H9 (cell line): ENCODE results near the gene ZC3H15. TPM values are rescaled to one million over a fixed set of nuclear protein-coding genes. Genes with fewer than 3 reads are reported as not detected.

Experiments
- DNase-seq: peaks from one replicate; pipeline ENCODE4 v3.0.0-alpha.2; 2017
- H2AFZ ChIP-seq: one replicate; pipeline ENCODE4 v1.6.1; 2013; ENCODE audit warnings: mild to moderate bottlenecking, low read length, control low read depth, moderate library complexity
- H2AK5ac ChIP-seq: 2 replicates; pipeline ENCODE4 v1.6.1; 2013; ENCODE audit warnings: low read length, control low read depth, mixed read lengths; ENCODE audit not compliant: insufficient read length
- H2BK120ac ChIP-seq: one replicate; pipeline ENCODE4 v1.6.1; 2013; ENCODE audit warnings: low read depth, mild to moderate bottlenecking, low read length, control low read depth, inconsistent platforms; ENCODE audit not compliant: poor library complexity, severe bottlenecking
- H2BK12ac ChIP-seq: 2 replicates; pipeline ENCODE4 v1.6.1; 2013; ENCODE audit warnings: low read length, control low read depth, mixed read lengths, low read depth; ENCODE audit not compliant: insufficient read length
- H2BK15ac ChIP-seq: 2 replicates; pipeline ENCODE4 v1.6.1; 2013; ENCODE audit warnings: low read depth, low read length, control low read depth
- H2BK20ac ChIP-seq: one replicate; pipeline ENCODE4 v1.6.1; 2013; ENCODE audit warnings: low read depth, mild to moderate bottlenecking, low read length, control low read depth, inconsistent platforms; ENCODE audit not compliant: poor library complexity, severe bottlenecking
- H2BK5ac ChIP-seq: 2 replicates; pipeline ENCODE4 v1.6.1; 2013; ENCODE audit warnings: low read length, control low read depth, mixed read lengths; ENCODE audit not compliant: insufficient read length
- H3K14ac ChIP-seq: 2 replicates; pipeline ENCODE4 v1.6.1; 2013; ENCODE audit warnings: low read length, control low read depth; ENCODE audit not compliant: insufficient read depth
- H3K18ac ChIP-seq: 2 replicates; pipeline ENCODE4 v1.6.1; 2013; ENCODE audit warnings: low read depth, mild to moderate bottlenecking, mixed read lengths, low read length, control low read depth; ENCODE audit not compliant: insufficient read length
- H3K23ac ChIP-seq: 2 replicates; pipeline ENCODE4 v1.6.1; 2013; ENCODE audit warnings: low read length, control low read depth, mixed read lengths, low read depth; ENCODE audit not compliant: insufficient read length
- H3K23me2 ChIP-seq: 2 replicates; pipeline ENCODE4 v1.6.1; 2013; ENCODE audit warnings: low read depth, mild to moderate bottlenecking, mixed read lengths, low read length, control low read depth; ENCODE audit not compliant: insufficient read length, poor library complexity, severe bottlenecking
- H3K27ac ChIP-seq: 2 replicates; pipeline ENCODE4 v1.5.1; 2013; ENCODE audit warnings: low read length, control low read depth, mixed read lengths, low read depth; ENCODE audit not compliant: insufficient read length
- H3K27me3 ChIP-seq: 2 replicates; pipeline ENCODE4 v1.6.1; 2013; ENCODE audit warnings: low read length, control low read depth, inconsistent platforms; ENCODE audit not compliant: insufficient read depth
- H3K4ac ChIP-seq: 2 replicates; pipeline ENCODE4 v1.6.1; 2013; ENCODE audit warnings: low read depth, mild to moderate bottlenecking, control low read depth, inconsistent platforms, low read length, moderate library complexity
- H3K4me1 ChIP-seq: 2 replicates; pipeline ENCODE4 v1.6.1; 2013; ENCODE audit warnings: low read length, control low read depth, inconsistent platforms; ENCODE audit not compliant: insufficient read depth
- H3K4me2 ChIP-seq: 2 replicates; pipeline ENCODE4 v1.6.1; 2013; ENCODE audit warnings: low read length, control low read depth, mixed read lengths; ENCODE audit not compliant: insufficient read length, insufficient read depth
- H3K56ac ChIP-seq: 2 replicates; pipeline ENCODE4 v1.6.1; 2013; ENCODE audit warnings: low read depth, mild to moderate bottlenecking, mixed read lengths, low read length, control low read depth; ENCODE audit not compliant: insufficient read length
- H3K79me1 ChIP-seq: 2 replicates; pipeline ENCODE4 v1.6.1; 2013; ENCODE audit warnings: low read depth, mild to moderate bottlenecking, moderate library complexity, low read length, control low read depth, inconsistent platforms; ENCODE audit not compliant: insufficient read depth, poor library complexity, severe bottlenecking
- H3K79me2 ChIP-seq: 2 replicates; pipeline ENCODE4 v1.6.1; 2013; ENCODE audit warnings: low read length, control low read depth, inconsistent platforms; ENCODE audit not compliant: insufficient read depth
- H3K9ac ChIP-seq: 2 replicates; pipeline ENCODE4 v1.6.1; 2013; ENCODE audit warnings: low read length, control low read depth, mixed read lengths; ENCODE audit not compliant: insufficient read length; ENCODE audit errors: extremely low read depth
- H3K9me3 ChIP-seq: one replicate; pipeline ENCODE4 v1.6.1; 2013; ENCODE audit warnings: low read depth, low read length, inconsistent platforms; ENCODE audit not compliant: control insufficient read depth
- H3T11ph ChIP-seq: one replicate; pipeline ENCODE4 v1.6.1; 2013; ENCODE audit warnings: mild to moderate bottlenecking, low read length, control low read depth, inconsistent platforms
- H4K20me1 ChIP-seq: one replicate; pipeline ENCODE4 v1.6.1; 2013; ENCODE audit not compliant: control insufficient read depth, insufficient read length, insufficient read depth
- H4K5ac ChIP-seq: 2 replicates; pipeline ENCODE4 v1.6.1; 2013; ENCODE audit warnings: low read depth, mild to moderate bottlenecking, mixed read lengths, low read length, control low read depth; ENCODE audit not compliant: insufficient read length
- H4K8ac ChIP-seq: replicated peaks from 2 replicates; pipeline ENCODE4 v1.6.1; 2013; ENCODE audit warnings: low read length, control low read depth, mixed read lengths, low read depth; ENCODE audit not compliant: insufficient read length
- H4K91ac ChIP-seq: 2 replicates; pipeline ENCODE4 v1.6.1; 2013; ENCODE audit warnings: low read depth, mild to moderate bottlenecking, moderate library complexity, mixed read lengths, low read length, control low read depth; ENCODE audit not compliant: insufficient read length
- H3K27ac Mint-ChIP-seq, 3 experiments: 2 replicates in 2 of 3; 3 replicates in 1 of 3; pipeline ENCODE4 v1.8.0; 2020 to 2021; ENCODE audit warnings: mixed read lengths in 3 of 3, mild to moderate bottlenecking in 1 of 3, moderate library complexity in 1 of 3
- H3K27me3 Mint-ChIP-seq: 2 replicates; pipeline ENCODE4 v1.8.0; 2021; ENCODE audit warnings: low read depth, mild to moderate bottlenecking, moderate library complexity, mixed read lengths
- H3K36me3 Mint-ChIP-seq, 3 experiments: 2 replicates in 2 of 3; 3 replicates in 1 of 3; pipeline ENCODE4 v1.8.0; 2020 to 2021; ENCODE audit warnings: low read depth in 3 of 3, mixed read lengths in 3 of 3; ENCODE audit not compliant: insufficient read depth in 1 of 3
- H3K4me1 Mint-ChIP-seq, 2 experiments: 2 replicates each; pipeline ENCODE4 v1.8.0; 2020; ENCODE audit warnings: mixed read lengths in 2 of 2
- H3K4me3 Mint-ChIP-seq, 2 experiments: 2 replicates in 1 of 2; 3 replicates in 1 of 2; pipeline ENCODE4 v1.8.0; 2020 to 2021; ENCODE audit warnings: mild to moderate bottlenecking in 2 of 2, mixed read lengths in 2 of 2, moderate library complexity in 1 of 2
- H3K9me3 Mint-ChIP-seq, 2 experiments: 2 replicates in 1 of 2; 3 replicates in 1 of 2; pipeline ENCODE4 v1.8.0; 2020; ENCODE audit warnings: mild to moderate bottlenecking in 2 of 2, mixed read lengths in 2 of 2, moderate library complexity in 1 of 2
- WGBS: extraction: QIAGEN DNeasy Blood & Tissue Kit; methylation state at CpG from one replicate; pipeline ENCODE4 v1.1.7; 2013; ENCODE audit warnings: missing lambda C conversion rate, low lambda C conversion rate, mixed read lengths; ENCODE audit not compliant: insufficient read length; ENCODE audit errors: extremely low coverage; 5-methylcytosine and 5-hydroxymethylcytosine counted together
- total RNA-seq: library from RNA; stranded (reverse); gene quantifications from 2 replicates; pipeline ENCODE4 v1.2.1, GENCODE V29; 2021
- TF ChIP-seq, protein P1 (sequence below): fragments of 200-600 bp; sonication (generic); conservative IDR thresholded peaks from 3 replicates; pipeline ENCODE4 v1.8.0; 2021; ENCODE audit warnings: antibody characterized with exemption, mild to moderate bottlenecking

Gene ZC3H15
- total RNA-seq, 1 experiment from 2014 or later, result 71.3 TPM

- Histone ChIP-seq H3K23me2 (no peaks in the 10 kb centered on the region), H2BK12ac (no peak overlapping the region), H3K79me1 (no peaks in the 10 kb centered on the region), H2AK5ac (no peak overlapping the region), H3K18ac (no peak overlapping the region), H3K56ac (no peak overlapping the region), H3K14ac (no peak overlapping the region), H3K79me2 (no peaks in the 10 kb centered on the region), H2BK15ac (no peak overlapping the region), H4K91ac (no peak overlapping the region), H3K23ac (no peak overlapping the region), H2AFZ (no peak overlapping the region), H4K8ac (no peak overlapping the region), H2BK5ac (no peak overlapping the region), H3K4me1 (no peaks in the 10 kb centered on the region), H2BK120ac (no peak overlapping the region), H3K27ac (no peak overlapping the region), H3K9ac (no peak overlapping the region), H3T11ph (no peak overlapping the region), H3K4me2 (no peak overlapping the region), H4K5ac (no peak overlapping the region), H4K20me1 (no peaks in the 10 kb centered on the region), H3K4ac (no peak overlapping the region), H2BK20ac (no peak overlapping the region), H3K9me3 (no peaks in the 10 kb centered on the region), H3K27me3 (no peaks in the 10 kb centered on the region)
- no peak overlapping the region for H3K4me3 Mint-ChIP-seq
- H3K9me3 Mint-ChIP-seq, result no peaks in the 10 kb centered on the region
- H3K36me3 Mint-ChIP-seq, result no peaks in the 10 kb centered on the region
- no CpG with 5 or more reads among the region's 3 CpGs for WGBS
- peaks cover 0 to 3% of the 10 kb centered on the region in 2 experiments; a peak in 1 of 4 replicates for H3K4me1 Mint-ChIP-seq
- no peak for DNase-seq
- no peaks in the 10 kb centered on the region for H3K27me3 Mint-ChIP-seq
- no peak overlapping the region for H3K27ac Mint-ChIP-seq
- TF ChIP-seq, protein P1, sequence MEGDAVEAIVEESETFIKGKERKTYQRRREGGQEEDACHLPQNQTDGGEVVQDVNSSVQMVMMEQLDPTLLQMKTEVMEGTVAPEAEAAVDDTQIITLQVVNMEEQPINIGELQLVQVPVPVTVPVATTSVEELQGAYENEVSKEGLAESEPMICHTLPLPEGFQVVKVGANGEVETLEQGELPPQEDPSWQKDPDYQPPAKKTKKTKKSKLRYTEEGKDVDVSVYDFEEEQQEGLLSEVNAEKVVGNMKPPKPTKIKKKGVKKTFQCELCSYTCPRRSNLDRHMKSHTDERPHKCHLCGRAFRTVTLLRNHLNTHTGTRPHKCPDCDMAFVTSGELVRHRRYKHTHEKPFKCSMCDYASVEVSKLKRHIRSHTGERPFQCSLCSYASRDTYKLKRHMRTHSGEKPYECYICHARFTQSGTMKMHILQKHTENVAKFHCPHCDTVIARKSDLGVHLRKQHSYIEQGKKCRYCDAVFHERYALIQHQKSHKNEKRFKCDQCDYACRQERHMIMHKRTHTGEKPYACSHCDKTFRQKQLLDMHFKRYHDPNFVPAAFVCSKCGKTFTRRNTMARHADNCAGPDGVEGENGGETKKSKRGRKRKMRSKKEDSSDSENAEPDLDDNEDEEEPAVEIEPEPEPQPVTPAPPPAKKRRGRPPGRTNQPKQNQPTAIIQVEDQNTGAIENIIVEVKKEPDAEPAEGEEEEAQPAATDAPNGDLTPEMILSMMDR, result no peak
These were observed 48.3 kb downstream of the ZC3H15 start for GRCh38 chr2:186534406-186534805.
